ENCODE measurements around the gene USH1C. TPM values are rescaled to one million over a fixed set of nuclear protein-coding genes. Genes with fewer than 3 reads are reported as not detected.

USH1C gene
- total and polyA plus RNA-seq, 2 of the 4 experiments (the other 2 are of a cell fraction), result not detected

DNA sequence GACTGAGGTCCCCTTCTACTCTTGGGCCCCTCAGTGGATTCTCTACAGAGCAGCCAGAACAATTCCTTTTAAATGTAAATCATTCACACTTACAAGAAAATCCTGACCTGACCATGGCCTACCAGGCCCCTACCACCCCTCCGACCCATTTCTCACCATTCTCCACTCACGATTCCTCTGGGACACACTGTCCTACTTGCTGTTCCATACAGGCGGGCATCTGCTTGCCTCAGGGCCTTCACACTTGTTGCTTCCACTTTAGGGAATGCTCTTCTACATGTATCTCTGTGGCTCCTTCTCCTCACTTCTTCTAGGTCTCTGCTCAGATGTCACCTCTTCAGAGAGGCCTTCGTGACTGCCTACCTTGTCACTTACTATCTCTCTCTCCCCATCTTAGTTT is 3.4 kb downstream of the USH1C start:
- CTCF ChIA-PET, result no interaction called here
- H3K27me3 ChIP-seq (ENCODE audit: control insufficient read depth, insufficient read depth, low read length), result peaks cover 22% of the 10 kb centered on the region

More for the DNA sequence above, 3.4 kb downstream of the USH1C start:
- no peak for ATAC-seq (ENCODE audit: low read depth)
- Histone ChIP-seq H3K79me1 (ENCODE audit: low read depth in 1 of 2, low read length in 2 of 2) (no peaks in the 10 kb centered on the region), H3K14ac (replicated peaks; ENCODE audit: low read depth, low read length) (no peak overlapping the region), H2BK20ac (ENCODE audit: low read depth, low read length) (no peak overlapping the region), H3K4me2 (ENCODE audit: low read depth, low read length) (no peak overlapping the region), H2BK15ac (ENCODE audit: low read depth, low read length) (no peak overlapping the region), H3K4ac (ENCODE audit: low read depth, low read length) (no peak overlapping the region), H3K9ac (ENCODE audit: low read depth, low read length) (no peak overlapping the region), H3K23ac (ENCODE audit: low read depth, low read length) (no peak overlapping the region), H2AK9ac (replicated peaks; ENCODE audit: low read depth, low read length, poor library complexity) (no peak overlapping the region), H3K4me3 (ENCODE audit: insufficient read depth, low read depth, low read length) (no peak overlapping the region), H2BK120ac (ENCODE audit: low read depth, low read length) (no peak overlapping the region), H3K9me1 (ENCODE audit: insufficient read depth, low read length) (no peaks in the 10 kb centered on the region), H2BK5ac (ENCODE audit: low read depth, low read length, poor library complexity, severe bottlenecking) (no peak overlapping the region), H2AK5ac (ENCODE audit: low read depth, low read length) (no peak overlapping the region), H3K36me3 (ENCODE audit: control insufficient read depth, insufficient read depth, low read length) (no peaks in the 10 kb centered on the region), H3K27ac (ENCODE audit: insufficient read depth, low read length) (no peak overlapping the region), H2AFZ (replicated peaks; ENCODE audit: low read length, poor library complexity) (no peak overlapping the region), H3K56ac (ENCODE audit: extremely low read depth, insufficient read depth, low read length) (no peak overlapping the region), H4K20me1 (ENCODE audit: insufficient read depth, low read length) (no peaks in the 10 kb centered on the region), H4K5ac (ENCODE audit: low read depth, low read length) (no peak overlapping the region), H3K4me1 (ENCODE audit: control insufficient read depth, insufficient read depth, low read length) (no peaks in the 10 kb centered on the region), H3K9me3 (ENCODE audit: control insufficient read depth, insufficient read depth, low read length) (no peaks in the 10 kb centered on the region), H4K8ac (ENCODE audit: low read depth in 2 of 2, low read length in 2 of 2) (no peak overlapping the region), H3K18ac (ENCODE audit: low read depth, low read length) (no peak overlapping the region), H4K91ac (ENCODE audit: insufficient read depth, low read depth, low read length) (no peak overlapping the region)
- TF ChIP-seq RCOR1 (IDR thresholded peaks at IDR 0.05; ENCODE audit: insufficient replicate concordance, low read length) (no peak), SMC3 (IDR thresholded peaks at IDR 0.05; ENCODE audit: low read depth, low read length) (no peak), CEBPB (IDR thresholded peaks at IDR 0.05; ENCODE audit: low read depth, low read length) (no peak), FOS (IDR thresholded peaks at IDR 0.05; ENCODE audit: low read depth, low read length) (no peak), MAZ (IDR thresholded peaks at IDR 0.05; ENCODE audit: borderline replicate concordance, low read depth, low read length) (no peak), RFX5 (IDR thresholded peaks at IDR 0.05; ENCODE audit: low read depth, low read length) (no peak), CHD1 (IDR thresholded peaks at IDR 0.05; ENCODE audit: low read depth, low read length) (no peak), POLR2A (IDR thresholded peaks at IDR 0.05; ENCODE audit: low read depth, low read length) (no peak), MXI1 (IDR thresholded peaks at IDR 0.05; ENCODE audit: borderline replicate concordance, low read depth, low read length) (no peak), MAFK (IDR thresholded peaks at IDR 0.05; ENCODE audit: low read depth, low read length) (no peak), NFE2L2 (IDR thresholded peaks at IDR 0.05; ENCODE audit: low read depth, low read length) (no peak), BHLHE40 (IDR thresholded peaks at IDR 0.05; ENCODE audit: low read depth, low read length) (no peak), RAD21 (IDR thresholded peaks at IDR 0.05; ENCODE audit: low read length) (no peak)
- TF ChIP-seq, protein P1, sequence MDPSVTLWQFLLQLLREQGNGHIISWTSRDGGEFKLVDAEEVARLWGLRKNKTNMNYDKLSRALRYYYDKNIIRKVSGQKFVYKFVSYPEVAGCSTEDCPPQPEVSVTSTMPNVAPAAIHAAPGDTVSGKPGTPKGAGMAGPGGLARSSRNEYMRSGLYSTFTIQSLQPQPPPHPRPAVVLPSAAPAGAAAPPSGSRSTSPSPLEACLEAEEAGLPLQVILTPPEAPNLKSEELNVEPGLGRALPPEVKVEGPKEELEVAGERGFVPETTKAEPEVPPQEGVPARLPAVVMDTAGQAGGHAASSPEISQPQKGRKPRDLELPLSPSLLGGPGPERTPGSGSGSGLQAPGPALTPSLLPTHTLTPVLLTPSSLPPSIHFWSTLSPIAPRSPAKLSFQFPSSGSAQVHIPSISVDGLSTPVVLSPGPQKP (IDR thresholded peaks at IDR 0.05; ENCODE audit: borderline replicate concordance, low read depth, low read length), result no peak
- TF ChIP-seq, protein P2, sequence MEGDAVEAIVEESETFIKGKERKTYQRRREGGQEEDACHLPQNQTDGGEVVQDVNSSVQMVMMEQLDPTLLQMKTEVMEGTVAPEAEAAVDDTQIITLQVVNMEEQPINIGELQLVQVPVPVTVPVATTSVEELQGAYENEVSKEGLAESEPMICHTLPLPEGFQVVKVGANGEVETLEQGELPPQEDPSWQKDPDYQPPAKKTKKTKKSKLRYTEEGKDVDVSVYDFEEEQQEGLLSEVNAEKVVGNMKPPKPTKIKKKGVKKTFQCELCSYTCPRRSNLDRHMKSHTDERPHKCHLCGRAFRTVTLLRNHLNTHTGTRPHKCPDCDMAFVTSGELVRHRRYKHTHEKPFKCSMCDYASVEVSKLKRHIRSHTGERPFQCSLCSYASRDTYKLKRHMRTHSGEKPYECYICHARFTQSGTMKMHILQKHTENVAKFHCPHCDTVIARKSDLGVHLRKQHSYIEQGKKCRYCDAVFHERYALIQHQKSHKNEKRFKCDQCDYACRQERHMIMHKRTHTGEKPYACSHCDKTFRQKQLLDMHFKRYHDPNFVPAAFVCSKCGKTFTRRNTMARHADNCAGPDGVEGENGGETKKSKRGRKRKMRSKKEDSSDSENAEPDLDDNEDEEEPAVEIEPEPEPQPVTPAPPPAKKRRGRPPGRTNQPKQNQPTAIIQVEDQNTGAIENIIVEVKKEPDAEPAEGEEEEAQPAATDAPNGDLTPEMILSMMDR (conservative IDR thresholded peaks at IDR 0.05; ENCODE audit: low read depth, low read length), result no peak
- TF ChIP-seq, protein P3, sequence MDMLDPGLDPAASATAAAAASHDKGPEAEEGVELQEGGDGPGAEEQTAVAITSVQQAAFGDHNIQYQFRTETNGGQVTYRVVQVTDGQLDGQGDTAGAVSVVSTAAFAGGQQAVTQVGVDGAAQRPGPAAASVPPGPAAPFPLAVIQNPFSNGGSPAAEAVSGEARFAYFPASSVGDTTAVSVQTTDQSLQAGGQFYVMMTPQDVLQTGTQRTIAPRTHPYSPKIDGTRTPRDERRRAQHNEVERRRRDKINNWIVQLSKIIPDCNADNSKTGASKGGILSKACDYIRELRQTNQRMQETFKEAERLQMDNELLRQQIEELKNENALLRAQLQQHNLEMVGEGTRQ (IDR thresholded peaks at IDR 0.05; ENCODE audit: low read depth, low read length), result no peak
- 40% methylated on average over 2 of the region's 4 CpGs; no CpG with 5 or more reads in 1 of the 2 experiments for whole genome bisulfite sequencing, 2 experiments (ENCODE audit: extremely low coverage in 2 of 2, insufficient read length in 1 of 2)
- intact Hi-C loops (cut with micrococcal nuclease), result no loop called here
- BruUV-seq (replicated peaks), result no TSS peak
- dilution Hi-C loops (cut with HindIII; ENCODE audit: low sequenced_read_pairs, unreplicated experiment), result no loop called here
- in situ Hi-C loops (cut with MboI; ENCODE audit: low sequenced_read_pairs), result no loop called here
- DNase-seq, result no peak
- POLR2A ChIA-PET (ENCODE audit: unreplicated experiment), result no interaction called here

Measured in IMR-90 (cell line).